Body of pancreas (tissue), 4 donors: ENCODE data around the gene PTPN5. TPM values are rescaled to one million over a fixed set of nuclear protein-coding genes. Genes with fewer than 3 reads are reported as not detected.
"Not testable (repeated sequence)": the region's sequence is repeated elsewhere in the genome, so short reads cannot be mapped to it uniquely, and the experiment has no call there.

Source experiments
- ATAC-seq: fragments of 150-250 bp; one replicate; pipeline ENCODE4 v1.9.1; 2016
- DNase-seq, 4 donors: peaks; one replicate each; pipeline ENCODE4 v3.0.0-alpha.2; 2019
- H3K27ac ChIP-seq, 4 donors: fragments of 200-600 bp; sonication (generic); 1 replicate in 3 of 4; 2 replicates in 1 of 4; pipeline versions ENCODE4 v1.5.1 to v1.6.1; 2016 to 2019; ENCODE audit warnings: mild to moderate bottlenecking in 1 of 4, mixed read lengths in 1 of 4, moderate library complexity in 1 of 4
- H3K27me3 ChIP-seq, 2 donors: fragments of 200-600 bp; sonication (generic); one replicate each; pipeline ENCODE4 v1.6.0; 2016; ENCODE audit warnings: mild to moderate bottlenecking in 1 of 2
- H3K36me3 ChIP-seq, 2 donors: fragments of 200-600 bp; sonication (generic); replicated peaks in 1 of 2; 2 replicates each; pipeline ENCODE4 v1.5.1; 2016; ENCODE audit warnings: low read depth in 2 of 2; ENCODE audit not compliant: insufficient read depth in 1 of 2
- H3K4me1 ChIP-seq: fragments of 200-600 bp; sonication (generic); one replicate; pipeline ENCODE4 v1.6.0; 2016
- H3K4me3 ChIP-seq, 2 donors: fragments of 200-600 bp; sonication (generic); 1 replicate in 1 of 2; 2 replicates in 1 of 2; pipeline ENCODE4 v1.5.1; 2016 to 2019
- H3K9me3 ChIP-seq, 3 donors: fragments of 200-600 bp; sonication (generic); 1 replicate in 2 of 3; 2 replicates in 1 of 3; pipeline ENCODE4 v1.5.1; 2016
- CTCF ChIP-seq, 7 experiments: fragments of 450-650 bp in 4 of 7; fragments of 200-600 bp in 3 of 7; sonication (generic) in 3 of 7; IDR thresholded peaks; one replicate each; pipeline ENCODE4 v1.5.1; 2016 to 2019; ENCODE audit warnings: antibody characterized with exemption in 7 of 7
- POLR2A ChIP-seq, 3 donors: fragments of 450-650 bp; IDR thresholded peaks; one replicate each; pipeline ENCODE4 v1.6.1; 2016; ENCODE audit warnings: antibody characterized with exemption in 3 of 3, mild to moderate bottlenecking in 2 of 3
- WGBS, 2 donors: methylation state at CpG; one replicate each; pipeline ENCODE4 v1.1.5; 2017; 5-methylcytosine and 5-hydroxymethylcytosine counted together
- intact Hi-C: fragments of 100-400 bp; cut with DNase I; formaldehyde crosslinking; loops from one replicate; pipeline ENCODE4 v1.15.1; 2023
- total RNA-seq, 2 donors: library from RNA; depleted of rRNA; stranded (reverse); fragments of >200 nt; gene quantifications; one replicate each; pipeline ENCODE4 v1.1.0, GENCODE V29; 2016

PTPN5 gene
- total RNA-seq, 2 donors from 2014 or later: 0.26 TPM; not detected in 1

- H3K9me3 ChIP-seq: no peaks in the 10 kb centered on the region
- ATAC-seq: peak; percentile 97
- WGBS, 2 donors: 0 to 1% methylated on average over 21 to 97 of the region's 98 CpGs
- H3K27ac ChIP-seq: peak within 1 kb of the TSS; percentile 74 to 80 (median 78)
- intact Hi-C loops: no loop called here
- TF ChIP-seq CTCF (IDR thresholded peaks at IDR 0.05) (peak in 1 of 7 experiments; percentile 7), POLR2A (IDR thresholded peaks at IDR 0.05) (peak; percentile 77 to 79 (median 79))
- H3K4me1 ChIP-seq: peaks cover 22% of the 10 kb centered on the region
- peak; percentile 94 to 97 (median 95) for DNase-seq
- H3K27me3 ChIP-seq: no peaks in the 10 kb centered on the region
- no peaks in the 10 kb centered on the region for H3K36me3 ChIP-seq
- H3K4me3 ChIP-seq: peak within 1 kb of the TSS; percentile 33 to 53
These were observed 93.0 kb downstream of the PTPN5 start, which contains the start of gene TMEM86A for GRCh38 chr11:18698341-18699268. Gene TMEM86A, plus strand, starts transcription at chr11:18698779. Its CDS starts 108 bp downstream, at chr11:18698887.

- TF ChIP-seq CTCF (IDR thresholded peaks at IDR 0.05) (no peak), POLR2A (IDR thresholded peaks at IDR 0.05) (no peak)
- no peak for ATAC-seq
- intact Hi-C loops: no loop called here
- peaks cover 22% of the 10 kb centered on the region for H3K4me1 ChIP-seq
- DNase-seq: no peak
- H3K36me3 ChIP-seq: no peaks in the 10 kb centered on the region
- peak overlapping the region in 2 of 4 donors; percentile 74 to 77 for H3K27ac ChIP-seq
- WGBS, 2 donors: 88 to 91% methylated on average over 4 of the region's 4 CpGs
- H3K27me3 ChIP-seq: no peaks in the 10 kb centered on the region
- no peak overlapping the region for H3K4me3 ChIP-seq
- no peaks in the 10 kb centered on the region for H3K9me3 ChIP-seq
These were observed 94.0 kb downstream of the PTPN5 start for GRCh38 chr11:18697576-18697975.

- H3K36me3 ChIP-seq: no peaks in the 10 kb centered on the region
- no peaks in the 10 kb centered on the region for H3K9me3 ChIP-seq
- peaks cover 22% of the 10 kb centered on the region for H3K4me1 ChIP-seq
- intact Hi-C loops: no loop called here
- H3K27ac ChIP-seq: no peak overlapping the region
- no peak for TF ChIP-seq POLR2A (IDR thresholded peaks at IDR 0.05)
- no peak for TF ChIP-seq CTCF (IDR thresholded peaks at IDR 0.05)
- WGBS, 2 donors: 86 to 90% methylated on average over 2 of the region's 2 CpGs
- no peak for DNase-seq
- no peak overlapping the region for H3K4me3 ChIP-seq
- no peak for ATAC-seq
- H3K27me3 ChIP-seq: no peaks in the 10 kb centered on the region
These were observed 94.9 kb downstream of the PTPN5 start for GRCh38 chr11:18696638-18697225.

DNA sequence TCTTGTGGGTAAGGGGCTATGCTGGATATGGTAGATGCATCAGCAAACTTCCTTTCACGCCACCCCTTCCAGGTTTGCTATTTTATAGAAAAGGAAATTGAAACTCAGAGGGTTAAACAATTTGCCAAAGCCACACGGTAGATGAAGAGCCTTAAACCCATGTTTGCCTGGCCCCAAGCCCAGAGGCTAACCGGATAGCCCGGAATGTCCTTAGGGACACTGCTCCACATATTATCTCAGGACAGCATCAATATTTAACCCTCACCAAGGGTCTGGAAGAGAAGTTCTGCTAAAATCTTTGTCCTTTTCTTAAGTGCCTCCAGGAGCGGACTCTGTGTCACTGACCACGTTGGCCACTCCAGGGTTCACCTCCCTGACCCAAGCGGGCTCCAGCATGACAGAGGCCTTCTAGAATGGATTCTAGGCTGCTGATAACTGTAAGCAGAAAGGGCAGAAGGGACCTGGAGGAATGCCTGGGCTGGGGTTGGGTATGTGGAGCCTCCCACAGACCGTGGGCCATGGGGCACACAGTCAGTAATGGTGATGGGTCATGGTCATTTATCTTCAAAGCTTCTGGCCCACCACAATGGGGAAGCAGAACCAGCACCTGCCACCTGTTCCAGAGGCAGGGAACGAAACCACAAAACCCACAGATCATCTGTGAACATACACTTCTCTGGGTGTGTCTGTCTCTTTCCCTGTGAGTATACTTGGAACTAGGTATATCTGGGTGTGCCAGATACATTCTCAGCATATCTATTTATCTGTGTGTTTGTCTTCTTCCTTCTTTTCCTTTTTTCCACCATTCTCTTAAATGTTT is 98.4 kb downstream of the PTPN5 start:
- no peaks in the 10 kb centered on the region for H3K36me3 ChIP-seq
- 59 to 60% methylated on average over 8 to 9 of the region's 9 CpGs for WGBS, 2 donors
- DNase-seq (no peak), ATAC-seq (no peak)
- no peaks in the 10 kb centered on the region for H3K27me3 ChIP-seq
- H3K9me3 ChIP-seq: no peaks in the 10 kb centered on the region
- intact Hi-C loops: no loop called here
- TF ChIP-seq CTCF (IDR thresholded peaks at IDR 0.05) (no peak), POLR2A (IDR thresholded peaks at IDR 0.05) (no peak)
- H3K4me1 ChIP-seq: peaks cover 4% of the 10 kb centered on the region
- H3K4me3 ChIP-seq: no peak overlapping the region
- no peak overlapping the region for H3K27ac ChIP-seq

- H3K27ac ChIP-seq, H3K27me3 ChIP-seq, H3K4me1 ChIP-seq, H3K36me3 ChIP-seq, H3K9me3 ChIP-seq, ATAC-seq, DNase-seq, intact Hi-C loops, H3K4me3 ChIP-seq: not testable (repeated sequence)
- 55 to 63% methylated on average over 4 of the region's 4 CpGs for WGBS, 2 donors
These were observed 100.0 kb downstream of the PTPN5 start for GRCh38 chr11:18691467-18692140.
